Measurements from ENCODE around the gene SUPT3H. TPM values are rescaled to one million over a fixed set of nuclear protein-coding genes. Genes with fewer than 3 reads are reported as not detected.

SUPT3H gene
- total RNA-seq, 4 donors from 2014 or later, result 0.80 to 12.7 (median 3.0) TPM

GRCh38 chr6:45377043-45377553 is 636 bp downstream of the SUPT3H start:
- Histone ChIP-seq H3K27ac (peak overlapping the region; percentile 94 to 97 (median 96)), H3K4me1 (peaks cover 4 to 14% (median 10%) of the 10 kb centered on the region in 4 donors), H3K36me3 (no peaks in the 10 kb centered on the region), H3K9me3 (no peaks in the 10 kb centered on the region), H3K4me3 (peak overlapping the region; percentile 63 to 87 (median 79)), H3K27me3 (no peaks in the 10 kb centered on the region)
- TF ChIP-seq POLR2A (IDR thresholded peaks at IDR 0.05), result no peak
- TF ChIP-seq, protein P1, sequence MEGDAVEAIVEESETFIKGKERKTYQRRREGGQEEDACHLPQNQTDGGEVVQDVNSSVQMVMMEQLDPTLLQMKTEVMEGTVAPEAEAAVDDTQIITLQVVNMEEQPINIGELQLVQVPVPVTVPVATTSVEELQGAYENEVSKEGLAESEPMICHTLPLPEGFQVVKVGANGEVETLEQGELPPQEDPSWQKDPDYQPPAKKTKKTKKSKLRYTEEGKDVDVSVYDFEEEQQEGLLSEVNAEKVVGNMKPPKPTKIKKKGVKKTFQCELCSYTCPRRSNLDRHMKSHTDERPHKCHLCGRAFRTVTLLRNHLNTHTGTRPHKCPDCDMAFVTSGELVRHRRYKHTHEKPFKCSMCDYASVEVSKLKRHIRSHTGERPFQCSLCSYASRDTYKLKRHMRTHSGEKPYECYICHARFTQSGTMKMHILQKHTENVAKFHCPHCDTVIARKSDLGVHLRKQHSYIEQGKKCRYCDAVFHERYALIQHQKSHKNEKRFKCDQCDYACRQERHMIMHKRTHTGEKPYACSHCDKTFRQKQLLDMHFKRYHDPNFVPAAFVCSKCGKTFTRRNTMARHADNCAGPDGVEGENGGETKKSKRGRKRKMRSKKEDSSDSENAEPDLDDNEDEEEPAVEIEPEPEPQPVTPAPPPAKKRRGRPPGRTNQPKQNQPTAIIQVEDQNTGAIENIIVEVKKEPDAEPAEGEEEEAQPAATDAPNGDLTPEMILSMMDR (IDR thresholded peaks at IDR 0.05), result no peak
- TF ChIP-seq POLR2AphosphoS5 (IDR thresholded peaks at IDR 0.05), result no peak
- no peak for TF ChIP-seq EP300 (IDR thresholded peaks at IDR 0.05; ENCODE audit: low read depth)
- no peak for DNase-seq
- in situ Hi-C loops (cut with MboI; ENCODE audit: low pct_ligation_motif_present in 1 of 4, low pct_unique_long_range_greater_than_20kb in 1 of 4, low sequenced_read_pairs in 3 of 4), result no loop called here
- WGBS, 2 donors (ENCODE audit: low coverage in 1 of 2), result 0 to 3% methylated on average over 5 to 20 of the region's 21 CpGs
- intact Hi-C loops (cut with DNase I; ENCODE audit: low total_unique reads), result loop anchor here (5.0 to 10.0 kb wide), 2 partner anchors 45 to 722 kb away; no protein-coding TSS in a partner anchor

- 35 to 42% methylated on average over 11 of the region's 11 CpGs for WGBS, 2 donors (ENCODE audit: low coverage in 1 of 2)
- no peaks in the 10 kb centered on the region for H3K36me3 ChIP-seq
- in situ Hi-C loops (cut with MboI; ENCODE audit: low pct_ligation_motif_present in 1 of 4, low pct_unique_long_range_greater_than_20kb in 1 of 4, low sequenced_read_pairs in 3 of 4), result no loop called here
- no peak for DNase-seq
- TF ChIP-seq, protein P1 (IDR thresholded peaks at IDR 0.05), result no peak
- TF ChIP-seq POLR2A (IDR thresholded peaks at IDR 0.05) (no peak), POLR2AphosphoS5 (IDR thresholded peaks at IDR 0.05) (no peak), EP300 (IDR thresholded peaks at IDR 0.05; ENCODE audit: low read depth) (no peak)
- H3K27ac ChIP-seq, result peak overlapping the region; percentile 94 to 97 (median 96)
- H3K27me3 ChIP-seq, result no peaks in the 10 kb centered on the region
- H3K4me3 ChIP-seq, result peak overlapping the region in 2 of 4 donors; percentile 72 to 86
- intact Hi-C loops (cut with DNase I; ENCODE audit: low total_unique reads), result loop anchor here (5.0 to 10.0 kb wide), 2 partner anchors 46 to 722 kb away; no protein-coding TSS in a partner anchor
- no peaks in the 10 kb centered on the region for H3K9me3 ChIP-seq
- H3K4me1 ChIP-seq, result peaks cover 4 to 14% (median 10%) of the 10 kb centered on the region in 4 donors
Observed at GRCh38 chr6:45376310-45377042, 1.3 kb downstream of the SUPT3H start.

- Histone ChIP-seq H3K27me3 (no peaks in the 10 kb centered on the region), H3K36me3 (no peaks in the 10 kb centered on the region), H3K27ac (no peak overlapping the region), H3K9me3 (no peaks in the 10 kb centered on the region), H3K4me3 (no peak overlapping the region), H3K4me1 (peaks cover 4 to 14% (median 10%) of the 10 kb centered on the region in 4 donors)
- WGBS, 2 donors (ENCODE audit: low coverage in 1 of 2), result 83 to 87% methylated on average over 3 of the region's 3 CpGs
- in situ Hi-C loops (cut with MboI; ENCODE audit: low pct_ligation_motif_present in 1 of 4, low pct_unique_long_range_greater_than_20kb in 1 of 4, low sequenced_read_pairs in 3 of 4), result no loop called here
- no peak for DNase-seq
- TF ChIP-seq EP300 (IDR thresholded peaks at IDR 0.05; ENCODE audit: low read depth) (no peak), POLR2A (IDR thresholded peaks at IDR 0.05) (no peak)
- intact Hi-C loops (cut with DNase I; ENCODE audit: low total_unique reads), result loop anchor here (5.0 to 10.0 kb wide), 2 partner anchors 47 to 721 kb away; no protein-coding TSS in a partner anchor
Observed at GRCh38 chr6:45375449-45375848, 2.3 kb downstream of the SUPT3H start.

- Histone ChIP-seq H3K36me3 (no peaks in the 10 kb centered on the region), H3K27me3 (no peaks in the 10 kb centered on the region), H3K9me3 (no peaks in the 10 kb centered on the region), H3K27ac (no peak overlapping the region), H3K4me3 (no peak overlapping the region), H3K4me1 (peaks cover 0 to 7% (median 6%) of the 10 kb centered on the region in 4 donors)
- 95 to 97% methylated on average over 3 of the region's 3 CpGs for WGBS, 2 donors (ENCODE audit: low coverage in 1 of 2)
- no peak for DNase-seq
- intact Hi-C loops (cut with DNase I; ENCODE audit: low total_unique reads) (loop anchor here (10.0 kb wide), 1 partner anchor 717 kb away; no protein-coding TSS in a partner anchor), in situ Hi-C loops (cut with MboI; ENCODE audit: low pct_ligation_motif_present in 1 of 4, low pct_unique_long_range_greater_than_20kb in 1 of 4, low sequenced_read_pairs in 3 of 4) (no loop called here)
- no peak for TF ChIP-seq POLR2A (IDR thresholded peaks at IDR 0.05)
- no peak for TF ChIP-seq EP300 (IDR thresholded peaks at IDR 0.05; ENCODE audit: low read depth)
- TF ChIP-seq POLR2AphosphoS5 (IDR thresholded peaks at IDR 0.05), result no peak
- TF ChIP-seq, protein P1 (IDR thresholded peaks at IDR 0.05), result no peak
Observed at GRCh38 chr6:45371924-45372573, 5.7 kb downstream of the SUPT3H start.

All from transverse colon (tissue), 4 donors.